HCT116 (cell line): ENCODE results near the gene CIZ1. TPM values are rescaled to one million over a fixed set of nuclear protein-coding genes. Genes with fewer than 3 reads are reported as not detected.

ENCODE experiments used
- ATAC-seq: fragments of 200-7000 bp; cut with Tn5 transposase; 2 replicates; pipeline ENCODE4 v1.9.1; 2020; ENCODE audit warnings: mild to moderate bottlenecking, moderate library complexity
- BruUV-seq: library from RNA; stranded (reverse); fragments of 400-500 nt; replicated peaks from 2 replicates; lab custom pipeline; 2021; lab: Mats Ljungman, UMichigan
- CTCF ChIA-PET: fragments of 300-600 bp; sonication (Branson Sonifier 250); formaldehyde crosslinking; loops from one replicate; lab custom pipeline; 2021; ENCODE audit warnings: antibody characterized with exemption; lab: Charles Lee
- POLR2A ChIA-PET: fragments of 300-600, 350-600 bp; sonication (Branson Sonifier 250); formaldehyde crosslinking; loops from one replicate; lab custom pipeline; 2021; ENCODE audit warnings: antibody characterized with exemption; lab: Charles Lee
- RAD21 ChIA-PET, 2 experiments: fragments of 300-600 bp; sonication (Branson Sonifier 250); formaldehyde crosslinking; loops; one replicate each; lab custom pipeline; 2023; ENCODE audit warnings: low total read pairs in 2 of 2; ENCODE audit not compliant: uncharacterized antibody in 2 of 2, unreplicated experiment in 2 of 2, low non-redundant PET in 1 of 2; lab: Charles Lee
- DNase-seq: peaks from one replicate; pipeline ENCODE4 v3.0.0-alpha.2; 2010; ENCODE audit warnings: low read depth, low spot score
- H2AFZ ChIP-seq: fragments of 200-600 bp; shearing (Covaris generic), sonication (generic); 2 replicates; pipeline ENCODE4 v1.6.1; 2017; ENCODE audit warnings: low read depth, mixed run types, mixed read lengths, antibody characterized with exemption, low read length; ENCODE audit not compliant: poor library complexity, severe bottlenecking
- H3K27ac ChIP-seq: 2 replicates; pipeline ENCODE4 v1.5.1; 2012; ENCODE audit warnings: low read depth, low read length
- H3K27me3 ChIP-seq: fragments of 200-600 bp; sonication (generic); 2 replicates; pipeline ENCODE4 v1.6.1; 2016; ENCODE audit warnings: mixed run types, low read length, mixed read lengths; ENCODE audit not compliant: insufficient read depth
- H3K36me3 ChIP-seq, 2 experiments: fragments of 200-500 bp in 1 of 2; fragments of 200-600 bp in 1 of 2; sonication (Bioruptor generic) in 1 of 2; sonication (generic) in 1 of 2; 2 replicates each; pipeline versions ENCODE4 v1.5.1 to v1.6.1; 2014 to 2016; ENCODE audit warnings: low read length in 2 of 2, inconsistent platforms in 1 of 2, mixed read lengths in 1 of 2, mixed run types in 1 of 2; ENCODE audit not compliant: insufficient read depth in 2 of 2, control insufficient read depth in 1 of 2
- H3K4me1 ChIP-seq, 2 experiments: fragments of 200-600 bp in 1 of 2; sonication (generic) in 1 of 2; 2 replicates each; pipeline versions ENCODE4 v1.5.1 to v1.6.1; 2012 to 2017; ENCODE audit warnings: low read length in 2 of 2, inconsistent platforms in 1 of 2, mild to moderate bottlenecking in 1 of 2, mixed read lengths in 1 of 2, mixed run types in 1 of 2, moderate library complexity in 1 of 2; ENCODE audit not compliant: insufficient read depth in 2 of 2, control insufficient read depth in 1 of 2
- H3K4me2 ChIP-seq: fragments of 200-600 bp; sonication (generic); 2 replicates; pipeline ENCODE4 v1.6.1; 2017; ENCODE audit warnings: mixed run types, low read length, mixed read lengths
- H3K4me3 ChIP-seq, 2 experiments: fragments of 200-600 bp in 1 of 2; sonication (generic) in 1 of 2; replicated peaks in 1 of 2; 2 replicates each; pipeline ENCODE4 v1.5.1; 2011 to 2016; ENCODE audit warnings: low read length in 2 of 2, control low read depth in 1 of 2, low read depth in 1 of 2, mild to moderate bottlenecking in 1 of 2, mixed read lengths in 1 of 2, mixed run types in 1 of 2
- H3K79me2 ChIP-seq: fragments of 200-600 bp; sonication (generic); 2 replicates; pipeline ENCODE4 v1.6.1; 2017; ENCODE audit warnings: mild to moderate bottlenecking, mixed run types, low read length, moderate library complexity, mixed read lengths; ENCODE audit not compliant: insufficient read depth
- H3K9ac ChIP-seq: fragments of 200-600 bp; sonication (generic); 2 replicates; pipeline ENCODE4 v1.6.1; 2016; ENCODE audit warnings: low read length, mixed read lengths
- H3K9me2 ChIP-seq: fragments of 200-600 bp; sonication (generic), shearing (Covaris generic); 2 replicates; pipeline ENCODE4 v1.6.1; 2017; ENCODE audit warnings: mixed run types, mild to moderate bottlenecking, moderate library complexity; ENCODE audit not compliant: insufficient read depth
- H3K9me3 ChIP-seq, 2 experiments: fragments of 200-500 bp in 1 of 2; fragments of 200-600 bp in 1 of 2; sonication (Bioruptor generic) in 1 of 2; sonication (generic) in 1 of 2; 2 replicates each; pipeline ENCODE4 v1.6.1; 2014 to 2017; ENCODE audit warnings: low read length in 2 of 2, mixed read lengths in 2 of 2, inconsistent platforms in 1 of 2, low read depth in 1 of 2, mild to moderate bottlenecking in 1 of 2, mixed run types in 1 of 2, moderate library complexity in 1 of 2; ENCODE audit not compliant: control insufficient read depth in 1 of 2, insufficient read depth in 1 of 2
- H4K20me1 ChIP-seq: fragments of 200-600 bp; sonication (generic), shearing (Covaris generic); 2 replicates; pipeline ENCODE4 v1.6.1; 2017; ENCODE audit warnings: mixed run types, mild to moderate bottlenecking, moderate library complexity; ENCODE audit not compliant: insufficient read depth
- CTCF ChIP-seq, 3 experiments: fragments of 200-600 bp in 1 of 3; sonication (generic) in 1 of 3; IDR thresholded peaks in 2 of 3; conservative IDR thresholded peaks in 1 of 3; 2 replicates each; pipeline ENCODE4 v1.5.1; 2012 to 2017; ENCODE audit warnings: low read depth in 2 of 3, low read length in 2 of 3, antibody characterized with exemption in 1 of 3, borderline replicate concordance in 1 of 3, control low read depth in 1 of 3, mild to moderate bottlenecking in 1 of 3, mixed read lengths in 1 of 3, mixed run types in 1 of 3, moderate library complexity in 1 of 3; ENCODE audit not compliant: insufficient read depth in 1 of 3
- POLR2AphosphoS5 ChIP-seq: IDR thresholded peaks from 2 replicates; pipeline ENCODE4 v1.6.1; 2011; ENCODE audit warnings: mild to moderate bottlenecking, low read depth, low read length, moderate library complexity
- REST ChIP-seq: IDR thresholded peaks from 2 replicates; pipeline ENCODE4 v1.6.1; 2012; ENCODE audit warnings: low read depth
- SP1 ChIP-seq: IDR thresholded peaks from 2 replicates; pipeline ENCODE4 v1.6.1; 2012; ENCODE audit warnings: low read depth
- ZBTB33 ChIP-seq: IDR thresholded peaks from 2 replicates; pipeline ENCODE4 v1.6.1; 2011; ENCODE audit warnings: mild to moderate bottlenecking, low read length, moderate library complexity; ENCODE audit not compliant: insufficient replicate concordance; ENCODE audit errors: extremely low read depth
- intact Hi-C: fragments of 100-400 bp; cut with micrococcal nuclease; formaldehyde crosslinking; loops from 2 replicates; pipeline ENCODE4 v1.10.0; 2022
- total RNA-seq: library from RNA; stranded (reverse); gene quantifications from one replicate; pipeline ENCODE4 v1.2.1, GENCODE V29; 2021; ENCODE audit not compliant: unreplicated experiment

Gene CIZ1
- total RNA-seq, 1 experiment from 2014 or later: 144 TPM

GRCh38 chr9:128208386-128208785, 17.0 kb upstream of the CIZ1 start:
- no peaks in the 10 kb centered on the region for H3K27me3 ChIP-seq
- no peaks in the 10 kb centered on the region for H3K79me2 ChIP-seq
- DNase-seq: no peak
- no peak overlapping the region for H2AFZ ChIP-seq
- no peaks in the 10 kb centered on the region for H3K9me2 ChIP-seq
- TF ChIP-seq ZBTB33 (no peak), CTCF (IDR thresholded peaks at IDR 0.05 in 2 of 3, conservative IDR thresholded peaks at IDR 0.05 in 1 of 3; ENCODE audit: borderline replicate concordance in 1 of 3, insufficient read depth in 1 of 3, low read depth in 2 of 3, low read length in 2 of 3) (no peak), REST (no peak), SP1 (no peak), POLR2AphosphoS5 (no peak)
- no peak for ATAC-seq
- peaks cover 4 to 31% of the 10 kb centered on the region in 2 experiments; a peak in 3 of 4 replicates for H3K4me1 ChIP-seq
- no peaks in the 10 kb centered on the region for H4K20me1 ChIP-seq
- no peaks in the 10 kb centered on the region for H3K9me3 ChIP-seq
- H3K4me3 ChIP-seq: no peak overlapping the region
- ChIA-PET POLR2A (no interaction called here), RAD21 (no interaction called here), CTCF (no interaction called here)
- BruUV-seq: no TSS peak
- intact Hi-C loops: no loop called here
- no peak overlapping the region for H3K4me2 ChIP-seq
- H3K27ac ChIP-seq: no peak overlapping the region
- H3K36me3 ChIP-seq: no peaks in the 10 kb centered on the region
- H3K9ac ChIP-seq: no peak overlapping the region
